Measurements from ENCODE around the gene PEX16.

PEX16 gene

GRCh38 chr11:45948356-45948755 is 30.7 kb upstream of the PEX16 start:
- H3K4me1 ChIP-seq (ENCODE audit: insufficient read depth, low read length, severe bottlenecking) = no peaks in the 10 kb centered on the region
- no peaks in the 10 kb centered on the region for H3K9me3 ChIP-seq (ENCODE audit: low read length)
- H2AFZ ChIP-seq (ENCODE audit: low read length) = no peak overlapping the region
- H3K27ac ChIP-seq (ENCODE audit: low read depth, low read length, poor library complexity, severe bottlenecking) = no peak overlapping the region
- no peaks in the 10 kb centered on the region for H3K79me2 ChIP-seq (ENCODE audit: insufficient read depth, low read length)
- TF ChIP-seq CTCF (IDR thresholded peaks at IDR 0.05; ENCODE audit: low read length) (no peak), EZH2 (IDR thresholded peaks at IDR 0.05; ENCODE audit: borderline replicate concordance, low read length) (no peak)
- H3K4me2 ChIP-seq (ENCODE audit: low read length) = no peak overlapping the region
- no peak overlapping the region for H3K4me3 ChIP-seq (ENCODE audit: low read depth, low read length, poor library complexity, severe bottlenecking)
- no peaks in the 10 kb centered on the region for H3K9me2 ChIP-seq (ENCODE audit: low read depth, low read length)
- no peaks in the 10 kb centered on the region for H3F3A ChIP-seq (ENCODE audit: insufficient read depth, low read length)
- no peaks in the 10 kb centered on the region for H3K27me3 ChIP-seq (ENCODE audit: insufficient read depth, low read length)
- no peaks in the 10 kb centered on the region for H4K20me1 ChIP-seq (ENCODE audit: insufficient read depth, low read length)
- H3K36me3 ChIP-seq (ENCODE audit: insufficient read depth, low read length) = peaks cover 56% of the 10 kb centered on the region
- no peak overlapping the region for H3K9ac ChIP-seq (ENCODE audit: low read length)

- no peaks in the 10 kb centered on the region for H3K9me2 ChIP-seq (ENCODE audit: low read depth, low read length)
- H3K4me3 ChIP-seq (ENCODE audit: low read depth, low read length, poor library complexity, severe bottlenecking) = no peak overlapping the region
- H3K36me3 ChIP-seq (ENCODE audit: insufficient read depth, low read length) = peaks cover 55% of the 10 kb centered on the region
- no peaks in the 10 kb centered on the region for H3K9me3 ChIP-seq (ENCODE audit: low read length)
- no peak overlapping the region for H3K9ac ChIP-seq (ENCODE audit: low read length)
- TF ChIP-seq CTCF (IDR thresholded peaks at IDR 0.05; ENCODE audit: low read length) (no peak), EZH2 (IDR thresholded peaks at IDR 0.05; ENCODE audit: borderline replicate concordance, low read length) (no peak)
- H3K27ac ChIP-seq (ENCODE audit: low read depth, low read length, poor library complexity, severe bottlenecking) = no peak overlapping the region
- H3K4me2 ChIP-seq (ENCODE audit: low read length) = no peak overlapping the region
- H3K27me3 ChIP-seq (ENCODE audit: insufficient read depth, low read length) = no peaks in the 10 kb centered on the region
- no peaks in the 10 kb centered on the region for H3K4me1 ChIP-seq (ENCODE audit: insufficient read depth, low read length, severe bottlenecking)
- no peaks in the 10 kb centered on the region for H3F3A ChIP-seq (ENCODE audit: insufficient read depth, low read length)
- H3K79me2 ChIP-seq (ENCODE audit: insufficient read depth, low read length) = no peaks in the 10 kb centered on the region
- H2AFZ ChIP-seq (ENCODE audit: low read length) = no peak overlapping the region
- H4K20me1 ChIP-seq (ENCODE audit: insufficient read depth, low read length) = no peaks in the 10 kb centered on the region
Observed at GRCh38 chr11:45947885-45948284, 30.2 kb upstream of the PEX16 start.

- no peak for TF ChIP-seq CTCF (IDR thresholded peaks at IDR 0.05; ENCODE audit: low read length)
- no peak for TF ChIP-seq EZH2 (IDR thresholded peaks at IDR 0.05; ENCODE audit: borderline replicate concordance, low read length)
- no peaks in the 10 kb centered on the region for H3K4me1 ChIP-seq (ENCODE audit: insufficient read depth, low read length, severe bottlenecking)
- no peaks in the 10 kb centered on the region for H4K20me1 ChIP-seq (ENCODE audit: insufficient read depth, low read length)
- no peak overlapping the region for H3K27ac ChIP-seq (ENCODE audit: low read depth, low read length, poor library complexity, severe bottlenecking)
- H3K27me3 ChIP-seq (ENCODE audit: insufficient read depth, low read length) = no peaks in the 10 kb centered on the region
- H3K36me3 ChIP-seq (ENCODE audit: insufficient read depth, low read length) = peaks cover 55% of the 10 kb centered on the region
- no peaks in the 10 kb centered on the region for H3K79me2 ChIP-seq (ENCODE audit: insufficient read depth, low read length)
- H3K9me2 ChIP-seq (ENCODE audit: low read depth, low read length) = no peaks in the 10 kb centered on the region
- no peak overlapping the region for H3K9ac ChIP-seq (ENCODE audit: low read length)
- no peaks in the 10 kb centered on the region for H3K9me3 ChIP-seq (ENCODE audit: low read length)
- H2AFZ ChIP-seq (ENCODE audit: low read length) = no peak overlapping the region
- H3K4me3 ChIP-seq (ENCODE audit: low read depth, low read length, poor library complexity, severe bottlenecking) = no peak overlapping the region
- no peak overlapping the region for H3K4me2 ChIP-seq (ENCODE audit: low read length)
- H3F3A ChIP-seq (ENCODE audit: insufficient read depth, low read length) = no peaks in the 10 kb centered on the region
Observed at GRCh38 chr11:45945397-45945999, 27.8 kb upstream of the PEX16 start.

All from OCI-LY1 (cell line).